A549 (cell line): Measurements from ENCODE around the gene ATG16L1. TPM values are rescaled to one million over a fixed set of nuclear protein-coding genes. Genes with fewer than 3 reads are reported as not detected.

Experiments
- ATAC-seq, 2 experiments: fragments of 200-7000 bp in 1 of 2; fragments of >200 bp in 1 of 2; cut with Nextera tagmentation in 1 of 2; cut with Tn5 transposase in 1 of 2; 3 replicates each; pipeline versions ENCODE4 v1.8.0 to v1.9.1; 2018 to 2020; ENCODE audit warnings: mild to moderate bottlenecking in 1 of 2, moderate library complexity in 1 of 2
- CTCF ChIA-PET: fragments of 300-600 bp; sonication (Branson Sonifier 250); formaldehyde crosslinking; extraction: SDS; loops from one replicate; lab custom pipeline; 2021; ENCODE audit warnings: antibody characterized with exemption, inconsistent platforms; lab: Yijun Ruan, JAX
- POLR2A ChIA-PET: fragments of 350-600 bp; formaldehyde crosslinking; extraction: SDS; loops from one replicate; lab custom pipeline; 2021; ENCODE audit warnings: antibody characterized with exemption, inconsistent platforms; lab: Yijun Ruan, JAX
- DNase-seq, 2 experiments: peaks; one replicate each; pipeline versions ENCODE4 v3.0.0 to v3.0.0-alpha.2; 2011 to 2016; ENCODE audit warnings: low read depth in 1 of 2, low spot score in 1 of 2
- FAIRE-seq: peaks from 2 replicates; lab custom pipeline; 2011; peaks lifted over from hg19 to GRCh38; lab: Jason Lieb, UNC
- H3K27ac ChIP-seq, 2 experiments: fragments of >200 bp; sonication (Bioruptor Twin); formaldehyde crosslinking; 3 replicates each; pipeline ENCODE4 v1.5.1; 2016 to 2017
- H3K4me1 ChIP-seq: fragments of >200 bp; sonication (Bioruptor Twin); formaldehyde crosslinking; 3 replicates; pipeline ENCODE4 v1.6.1; 2016
- H3K4me2 ChIP-seq: fragments of >200 bp; sonication (Bioruptor Twin); formaldehyde crosslinking; 3 replicates; pipeline ENCODE4 v1.6.1; 2016
- H3K4me3 ChIP-seq: fragments of >200 bp; sonication (Bioruptor Twin); formaldehyde crosslinking; 3 replicates; pipeline ENCODE4 v1.5.1; 2016
- H3K9me3 ChIP-seq: fragments of >200 bp; sonication (Bioruptor Twin); formaldehyde crosslinking; 3 replicates; pipeline ENCODE4 v1.6.1; 2016
- BHLHE40 ChIP-seq: IDR thresholded peaks from 2 replicates; pipeline ENCODE4 v1.6.1; 2012; ENCODE audit warnings: low read depth, low read length, inconsistent platforms
- CHD4 ChIP-seq: fragments of 200-600 bp; sonication (generic); IDR thresholded peaks from 2 replicates; pipeline ENCODE4 v1.6.1; 2016; ENCODE audit warnings: antibody characterized with exemption, mild to moderate bottlenecking, borderline replicate concordance
- EHMT2 ChIP-seq: fragments of 200-600 bp; sonication (generic); IDR thresholded peaks from 2 replicates; pipeline ENCODE4 v1.6.1; 2016; ENCODE audit warnings: antibody characterized with exemption, low read depth, mild to moderate bottlenecking, moderate library complexity
- ESRRA ChIP-seq: fragments of 150-350 bp; IDR thresholded peaks from 2 replicates; pipeline ENCODE4 v1.6.1; 2014; ENCODE audit warnings: mild to moderate bottlenecking, low read length, borderline replicate concordance
- FOSB ChIP-seq: fragments of 250-450 bp; sonication (Bioruptor Pico); IDR thresholded peaks from 2 replicates; pipeline ENCODE4 v1.5.0; 2020; ENCODE audit warnings: mild to moderate bottlenecking, moderate library complexity
- FOSL2 ChIP-seq, 2 experiments: fragments of 450-650 bp in 1 of 2; fragments of >200 bp in 1 of 2; sonication (Bioruptor Twin) in 1 of 2; formaldehyde crosslinking; IDR thresholded peaks; 2 replicates each; pipeline versions ENCODE4 v1.5.0 to v1.6.1; 2016 to 2020; ENCODE audit warnings: mild to moderate bottlenecking in 1 of 2, moderate library complexity in 1 of 2
- GATA3 ChIP-seq: IDR thresholded peaks from 2 replicates; pipeline ENCODE4 v1.6.1; 2012; ENCODE audit warnings: borderline replicate concordance
- HOXB5 ChIP-seq: fragments of 250-450 bp; sonication (Bioruptor Pico); IDR thresholded peaks from 2 replicates; pipeline ENCODE4 v1.5.0; 2020; ENCODE audit warnings: mild to moderate bottlenecking, moderate library complexity
- JUNB ChIP-seq: fragments of >200 bp; sonication (Bioruptor Twin); formaldehyde crosslinking; IDR thresholded peaks from 2 replicates; pipeline ENCODE4 v1.6.1; 2016
- KDM1A ChIP-seq: fragments of 200-600 bp; sonication (generic); IDR thresholded peaks from 2 replicates; pipeline ENCODE4 v1.6.1; 2016; ENCODE audit warnings: low read depth, mild to moderate bottlenecking
- KDM5A ChIP-seq: fragments of 200-600 bp; sonication (generic); IDR thresholded peaks from 2 replicates; pipeline ENCODE4 v1.6.1; 2016; ENCODE audit warnings: antibody characterized with exemption, mild to moderate bottlenecking
- MAFK ChIP-seq: fragments of 450-650 bp; IDR thresholded peaks from 2 replicates; pipeline ENCODE4 v1.6.1; 2014; ENCODE audit not compliant: partially characterized antibody
- MAZ ChIP-seq: fragments of 150-350 bp; IDR thresholded peaks from 2 replicates; pipeline ENCODE4 v1.6.1; 2014; ENCODE audit warnings: antibody characterized with exemption, low read depth, low read length, borderline replicate concordance
- NFE2L2 ChIP-seq: fragments of 150-350 bp; conservative IDR thresholded peaks from 2 replicates; pipeline ENCODE4 v1.6.1; 2014; ENCODE audit warnings: low read length
- NPAS2 ChIP-seq: fragments of 250-450 bp; sonication (Bioruptor Pico); IDR thresholded peaks from 2 replicates; pipeline ENCODE4 v1.8.0; 2022; ENCODE audit warnings: mild to moderate bottlenecking, moderate library complexity, borderline replicate concordance
- NR3C1 ChIP-seq: fragments of >200 bp; sonication (Bioruptor Twin); formaldehyde crosslinking; IDR thresholded peaks from 3 replicates; pipeline ENCODE4 v1.6.1; 2017
- PHF8 ChIP-seq: fragments of 200-600 bp; sonication (generic); IDR thresholded peaks from 2 replicates; pipeline ENCODE4 v1.6.1; 2016; ENCODE audit warnings: low read depth, mild to moderate bottlenecking, antibody characterized with exemption, moderate library complexity, borderline replicate concordance
- POLR2A ChIP-seq: IDR thresholded peaks from 2 replicates; pipeline ENCODE4 v1.6.1; 2012; ENCODE audit warnings: mild to moderate bottlenecking, low read length
- POLR2AphosphoS2 ChIP-seq: conservative IDR thresholded peaks from 2 replicates; pipeline ENCODE4 v1.6.1; 2012; ENCODE audit warnings: low read length, improper control_type of control experiment, inconsistent platforms
- RFX5 ChIP-seq: fragments of 450-650 bp; IDR thresholded peaks from 2 replicates; pipeline ENCODE4 v1.7.1; 2014; ENCODE audit warnings: antibody characterized with exemption, mild to moderate bottlenecking, moderate library complexity
- SMC3 ChIP-seq: fragments of >200 bp; sonication (Bioruptor Twin); formaldehyde crosslinking; IDR thresholded peaks from 3 replicates; pipeline ENCODE4 v1.6.1; 2018; ENCODE audit warnings: inconsistent platforms
- SREBF2 ChIP-seq: fragments of 450-650 bp; IDR thresholded peaks from 2 replicates; pipeline ENCODE4 v1.6.1; 2014; ENCODE audit warnings: mild to moderate bottlenecking, moderate library complexity
- TP53 ChIP-seq: fragments of 250-450 bp; sonication (Bioruptor Pico); IDR thresholded peaks from 2 replicates; pipeline ENCODE4 v1.5.0; 2021; ENCODE audit warnings: mild to moderate bottlenecking, moderate library complexity
- ZFP36 ChIP-seq: fragments of 450-650 bp; IDR thresholded peaks from 2 replicates; pipeline ENCODE4 v1.6.1; 2014; ENCODE audit warnings: borderline replicate concordance; ENCODE audit not compliant: partially characterized antibody
- ZNF302 ChIP-seq: fragments of 250-450 bp; sonication (Bioruptor Pico); IDR thresholded peaks from 2 replicates; pipeline ENCODE4 v1.9.0; 2021; ENCODE audit warnings: inconsistent platforms, mild to moderate bottlenecking, moderate library complexity
- ZSCAN20 ChIP-seq: fragments of 250-450 bp; sonication (Bioruptor Pico); IDR thresholded peaks from 2 replicates; pipeline ENCODE4 v1.8.0; 2022; ENCODE audit warnings: mild to moderate bottlenecking, moderate library complexity
- WGBS: methylation state at CpG from one replicate; pipeline ENCODE4 v1.1.6; 2017; ENCODE audit errors: missing lambda C conversion rate; 5-methylcytosine and 5-hydroxymethylcytosine counted together
- polyA minus RNA-seq: library from RNA; depleted of rRNA, polyadenylated mRNA; stranded (reverse); fragments of >200 nt; gene quantifications from 2 replicates; pipeline ENCODE4 v1.2.3, GENCODE V29; 2011; rRNA and poly(A)+ RNA removed
- polyA plus RNA-seq, 4 experiments: library from polyadenylated mRNA; depleted of rRNA in 3 of 4; stranded (reverse); fragments of >200 nt; fragmentation: RNase III in 1 of 4; extraction: RNeasy Plus Mini Kit Qiagen cat#74134 plus additional on column Dnase treatment in 1 of 4; gene quantifications; 2 replicates in 3 of 4; 3 replicates in 1 of 4; pipeline ENCODE4 v1.2.3, GENCODE V29; 2011 to 2017
- TF ChIP-seq, protein P1 (sequence below): fragments of 150-350 bp; IDR thresholded peaks from 2 replicates; pipeline ENCODE4 v1.6.1; 2014; ENCODE audit warnings: low read depth, mild to moderate bottlenecking, low read length
- TF ChIP-seq, protein P2 (sequence below): fragments of >200 bp; sonication (Bioruptor Twin); formaldehyde crosslinking; IDR thresholded peaks from 3 replicates; pipeline ENCODE4 v1.5.1; 2016
- TF ChIP-seq, protein P3 (sequence below): fragments of 250-450 bp; sonication (Bioruptor Pico); IDR thresholded peaks from 2 replicates; pipeline ENCODE4 v1.5.0; 2021; ENCODE audit warnings: mild to moderate bottlenecking, moderate library complexity, borderline replicate concordance
- TF ChIP-seq, protein P4 (sequence below): fragments of >200 bp; sonication (Bioruptor Twin); formaldehyde crosslinking; IDR thresholded peaks from 2 replicates; pipeline ENCODE4 v1.6.1; 2016
- TF ChIP-seq, protein P5 (sequence below): fragments of 250-450 bp; sonication (Bioruptor Pico); IDR thresholded peaks from 2 replicates; pipeline ENCODE4 v1.5.0; 2020; ENCODE audit warnings: low read depth, mild to moderate bottlenecking, moderate library complexity

The ATG16L1 gene
- polyA plus RNA-seq (2011; rRNA removed): 70.9 and 72.3 TPM in 2 replicates
- 33.9 and 40.9 TPM in 2 replicates for polyA plus RNA-seq (2012; cell fraction: cytosol; rRNA removed)
- 58.9 and 71.6 TPM in 2 replicates for polyA plus RNA-seq (2012; cell fraction: nucleus; rRNA removed)
- 42.5 to 45.1 TPM (median 44.5 TPM) in 3 replicates for polyA plus RNA-seq (2017; fragmentation: RNase III; extraction: RNeasy Plus Mini Kit Qiagen cat#74134 plus additional on column Dnase treatment)
- polyA minus RNA-seq: 49.8 and 52.7 TPM in 2 replicates

DNA sequence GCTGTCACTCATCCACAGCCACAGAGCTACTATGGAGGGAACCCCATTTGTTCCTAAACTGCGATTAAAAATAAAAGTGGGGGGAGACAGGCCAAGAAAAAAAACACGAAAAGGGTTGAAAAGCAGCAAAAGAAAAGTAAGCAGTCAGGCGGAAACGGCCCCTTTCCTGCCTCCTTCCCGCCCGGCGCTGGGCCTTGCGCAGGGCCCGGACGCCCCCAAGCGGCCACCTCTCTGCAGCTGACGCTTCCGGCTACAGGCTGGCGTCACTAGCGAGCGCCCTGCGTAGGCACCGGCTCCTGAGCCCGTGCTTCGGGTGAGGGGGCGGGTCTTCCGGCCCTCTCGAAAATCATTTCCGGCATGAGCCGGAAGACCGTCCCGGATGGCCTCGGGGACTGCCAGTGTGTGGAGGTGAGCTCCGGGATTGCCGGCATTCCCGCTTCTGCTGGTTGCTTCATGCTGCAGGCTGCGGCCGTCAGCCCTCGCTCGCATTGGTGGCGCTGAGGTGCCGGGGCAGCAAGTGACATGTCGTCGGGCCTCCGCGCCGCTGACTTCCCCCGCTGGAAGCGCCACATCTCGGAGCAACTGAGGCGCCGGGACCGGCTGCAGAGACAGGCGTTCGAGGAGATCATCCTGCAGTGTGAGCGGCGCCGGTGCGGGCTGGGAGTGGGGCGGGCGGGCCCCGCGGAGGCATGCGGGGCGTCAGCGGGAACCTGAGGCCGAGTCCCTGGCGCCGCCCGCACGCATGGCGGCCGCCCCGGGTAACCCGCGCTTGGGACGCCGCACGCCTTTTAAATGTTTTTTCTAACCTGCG lies at the start of gene ATG16L1:
Gene ATG16L1, plus strand, starts transcription at position 368 of the 811 bp plus-strand sequence. Its CDS starts 155 bp downstream, at position 523.
- Histone ChIP-seq H3K9me3 (no peaks in the 10 kb centered on the region), H3K4me3 (peak within 1 kb of the TSS; percentile 95), H3K27ac (peak within 1 kb of the TSS; percentile 91 to 99), H3K4me1 (peaks cover 56% of the 10 kb centered on the region), H3K4me2 (peak within 1 kb of the TSS; percentile 85)
- ATAC-seq (peak; percentile 95 to 97), FAIRE-seq (no peak), DNase-seq (peak; percentile 96 to 98)
- ChIA-PET POLR2A (interaction anchor here (0.6 to 1.2 kb wide), 6 partner anchors 9 to 395 kb away, joined by 3 to 5 read pairs (median 4); no protein-coding TSS in a partner anchor), CTCF (interaction anchor here (0.6 to 5.8 kb wide), 42 partner anchors 11 to 649 kb away, joined by 3 to 49 read pairs (median 4); partner anchors contain the start of gene DGKD)
- under 1% methylated on average over 33 of the region's 75 CpGs for WGBS
- TF ChIP-seq NPAS2 (CRISPR knock-in tag) (no peak), POLR2A (peak; percentile 91), GATA3 (no peak), FOSB (CRISPR knock-in tag) (no peak), NR3C1 (no peak), EHMT2 (no peak), RFX5 (no peak), KDM1A (peak; percentile 99; the same call in 1 of the 2 replicates), ZNF302 (CRISPR knock-in tag) (no peak), POLR2AphosphoS2 (no peak), PHF8 (peak; percentile 83), ZSCAN20 (CRISPR knock-in tag) (no peak), SREBF2 (no peak), FOSL2 (IDR thresholded peaks at IDR 0.05) (no peak), FOSL2 (CRISPR knock-in tag; IDR thresholded peaks at IDR 0.05) (peak; percentile 48; the same call in 1 of the 2 replicates), ESRRA (no peak), JUNB (no peak), BHLHE40 (0 out of 2 replicates have a peak, but pooled peaks have one; percentile 26), MAZ (0 out of 2 replicates have a peak, but pooled peaks have one; percentile 73), CHD4 (no peak; the same call in 1 of the 2 replicates), ZFP36 (no peak), HOXB5 (CRISPR knock-in tag) (no peak; the same call in 1 of the 2 replicates), TP53 (CRISPR knock-in tag) (no peak), SMC3 (peak; percentile 98), KDM5A (peak; percentile 44), MAFK (no peak), NFE2L2 (no peak)
- TF ChIP-seq, protein P1, sequence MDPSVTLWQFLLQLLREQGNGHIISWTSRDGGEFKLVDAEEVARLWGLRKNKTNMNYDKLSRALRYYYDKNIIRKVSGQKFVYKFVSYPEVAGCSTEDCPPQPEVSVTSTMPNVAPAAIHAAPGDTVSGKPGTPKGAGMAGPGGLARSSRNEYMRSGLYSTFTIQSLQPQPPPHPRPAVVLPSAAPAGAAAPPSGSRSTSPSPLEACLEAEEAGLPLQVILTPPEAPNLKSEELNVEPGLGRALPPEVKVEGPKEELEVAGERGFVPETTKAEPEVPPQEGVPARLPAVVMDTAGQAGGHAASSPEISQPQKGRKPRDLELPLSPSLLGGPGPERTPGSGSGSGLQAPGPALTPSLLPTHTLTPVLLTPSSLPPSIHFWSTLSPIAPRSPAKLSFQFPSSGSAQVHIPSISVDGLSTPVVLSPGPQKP: no peak
- TF ChIP-seq, protein P2, sequence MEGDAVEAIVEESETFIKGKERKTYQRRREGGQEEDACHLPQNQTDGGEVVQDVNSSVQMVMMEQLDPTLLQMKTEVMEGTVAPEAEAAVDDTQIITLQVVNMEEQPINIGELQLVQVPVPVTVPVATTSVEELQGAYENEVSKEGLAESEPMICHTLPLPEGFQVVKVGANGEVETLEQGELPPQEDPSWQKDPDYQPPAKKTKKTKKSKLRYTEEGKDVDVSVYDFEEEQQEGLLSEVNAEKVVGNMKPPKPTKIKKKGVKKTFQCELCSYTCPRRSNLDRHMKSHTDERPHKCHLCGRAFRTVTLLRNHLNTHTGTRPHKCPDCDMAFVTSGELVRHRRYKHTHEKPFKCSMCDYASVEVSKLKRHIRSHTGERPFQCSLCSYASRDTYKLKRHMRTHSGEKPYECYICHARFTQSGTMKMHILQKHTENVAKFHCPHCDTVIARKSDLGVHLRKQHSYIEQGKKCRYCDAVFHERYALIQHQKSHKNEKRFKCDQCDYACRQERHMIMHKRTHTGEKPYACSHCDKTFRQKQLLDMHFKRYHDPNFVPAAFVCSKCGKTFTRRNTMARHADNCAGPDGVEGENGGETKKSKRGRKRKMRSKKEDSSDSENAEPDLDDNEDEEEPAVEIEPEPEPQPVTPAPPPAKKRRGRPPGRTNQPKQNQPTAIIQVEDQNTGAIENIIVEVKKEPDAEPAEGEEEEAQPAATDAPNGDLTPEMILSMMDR: peak; percentile 98
- TF ChIP-seq, protein P3, sequence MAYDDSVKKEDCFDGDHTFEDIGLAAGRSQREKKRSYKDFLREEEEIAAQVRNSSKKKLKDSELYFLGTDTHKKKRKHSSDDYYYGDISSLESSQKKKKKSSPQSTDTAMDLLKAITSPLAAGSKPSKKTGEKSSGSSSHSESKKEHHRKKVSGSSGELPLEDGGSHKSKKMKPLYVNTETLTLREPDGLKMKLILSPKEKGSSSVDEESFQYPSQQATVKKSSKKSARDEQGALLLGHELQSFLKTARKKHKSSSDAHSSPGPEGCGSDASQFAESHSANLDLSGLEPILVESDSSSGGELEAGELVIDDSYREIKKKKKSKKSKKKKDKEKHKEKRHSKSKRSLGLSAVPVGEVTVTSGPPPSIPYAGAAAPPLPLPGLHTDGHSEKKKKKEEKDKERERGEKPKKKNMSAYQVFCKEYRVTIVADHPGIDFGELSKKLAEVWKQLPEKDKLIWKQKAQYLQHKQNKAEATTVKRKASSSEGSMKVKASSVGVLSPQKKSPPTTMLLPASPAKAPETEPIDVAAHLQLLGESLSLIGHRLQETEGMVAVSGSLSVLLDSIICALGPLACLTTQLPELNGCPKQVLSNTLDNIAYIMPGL (CRISPR knock-in tag): no peak
- TF ChIP-seq, protein P4, sequence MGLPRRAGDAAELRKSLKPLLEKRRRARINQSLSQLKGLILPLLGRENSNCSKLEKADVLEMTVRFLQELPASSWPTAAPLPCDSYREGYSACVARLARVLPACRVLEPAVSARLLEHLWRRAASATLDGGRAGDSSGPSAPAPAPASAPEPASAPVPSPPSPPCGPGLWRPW: no peak
- TF ChIP-seq, protein P5, sequence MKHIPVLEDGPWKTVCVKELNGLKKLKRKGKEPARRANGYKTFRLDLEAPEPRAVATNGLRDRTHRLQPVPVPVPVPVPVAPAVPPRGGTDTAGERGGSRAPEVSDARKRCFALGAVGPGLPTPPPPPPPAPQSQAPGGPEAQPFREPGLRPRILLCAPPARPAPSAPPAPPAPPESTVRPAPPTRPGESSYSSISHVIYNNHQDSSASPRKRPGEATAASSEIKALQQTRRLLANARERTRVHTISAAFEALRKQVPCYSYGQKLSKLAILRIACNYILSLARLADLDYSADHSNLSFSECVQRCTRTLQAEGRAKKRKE: no peak
